ENCODE measurements around the gene TSPAN14.
A peak's percentile ranks its signal among the peaks of the same experiment; 100 is the strongest.
"Not testable (repeated sequence)": the region's sequence is repeated elsewhere in the genome, so short reads cannot be mapped to it uniquely, and the experiment has no call there.

Gene TSPAN14

DNA sequence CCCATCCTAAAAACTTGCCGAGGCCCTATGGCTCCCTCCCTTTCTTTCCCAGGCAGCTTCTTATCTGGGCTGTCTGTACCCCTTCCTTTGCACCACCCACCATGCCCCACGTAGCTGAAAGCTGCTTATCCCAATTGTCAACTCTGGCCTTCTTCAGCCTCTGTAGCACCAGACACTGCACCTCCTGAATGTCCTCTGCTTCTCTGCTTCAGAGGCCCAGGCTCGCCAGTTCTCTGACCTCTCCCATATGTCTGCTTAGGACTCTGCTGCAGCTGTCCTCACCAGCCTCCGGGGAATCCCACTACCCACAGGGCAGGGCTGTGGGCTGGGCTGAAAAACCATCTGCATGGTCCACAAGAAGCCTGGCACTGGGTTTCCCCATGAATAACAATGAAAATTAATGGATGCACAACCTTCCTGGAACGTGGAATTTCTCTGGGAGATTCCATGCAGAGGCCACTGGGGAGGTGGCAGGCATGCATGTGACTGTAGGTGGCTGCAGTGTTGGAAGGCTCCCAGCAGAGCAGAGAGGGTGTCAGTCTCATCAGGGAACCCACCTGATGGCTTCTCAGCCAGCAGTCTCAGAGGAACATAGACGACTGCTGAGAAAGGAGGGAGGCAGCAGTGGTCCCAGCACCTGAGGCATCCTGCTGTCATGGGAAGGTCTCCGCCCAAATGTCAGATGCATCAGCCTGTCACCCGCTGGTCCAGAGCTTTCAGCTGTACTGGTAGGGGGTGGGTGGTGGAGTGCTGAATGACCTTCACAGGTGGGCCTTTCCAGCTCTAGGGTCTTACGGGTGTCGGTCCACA lies 66.8 kb downstream of the TSPAN14 start:
- DNase-seq (ENCODE audit: insufficient read length, low spot score) = no peak

GRCh38 chr10:80522756-80523363 lies 68.8 kb downstream of the TSPAN14 start:
- FAIRE-seq = no peak
- DNase-seq (ENCODE audit: insufficient read length, low spot score) = no peak

More for the DNA sequence above, 66.8 kb downstream of the TSPAN14 start:
- no peak for FAIRE-seq

DNA sequence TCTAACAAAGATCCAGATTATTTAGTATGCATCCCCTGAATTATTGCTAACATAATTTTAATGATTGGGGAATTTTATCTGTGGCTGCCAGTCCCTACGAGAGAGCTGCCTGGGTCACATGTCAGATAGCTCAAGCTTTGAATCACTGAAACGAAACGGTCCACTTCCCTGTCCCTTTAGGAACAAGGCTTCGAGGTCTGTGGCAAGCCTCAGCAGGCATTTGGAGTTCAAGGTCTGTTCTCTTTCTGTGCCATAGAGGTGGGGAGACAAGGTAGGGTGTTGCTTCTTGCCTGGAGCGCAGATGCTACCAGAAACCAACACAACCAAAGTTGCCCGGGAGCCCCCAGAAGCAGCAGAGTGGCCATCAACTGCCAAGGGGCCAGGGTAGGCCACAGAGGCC lies 69.7 kb downstream of the TSPAN14 start:
- FAIRE-seq (no peak), DNase-seq (ENCODE audit: insufficient read length, low spot score) (no peak)

GRCh38 chr10:80524190-80524909 lies 70.2 kb downstream of the TSPAN14 start:
- DNase-seq (ENCODE audit: insufficient read length, low spot score) (no peak), FAIRE-seq (no peak)

- no peak for DNase-seq (ENCODE audit: insufficient read length, low spot score)
- FAIRE-seq = no peak
Observed at GRCh38 chr10:80526218-80526617, 72.1 kb downstream of the TSPAN14 start.

GRCh38 chr10:80526742-80527141 lies 72.6 kb downstream of the TSPAN14 start:
- FAIRE-seq = no peak
- DNase-seq (ENCODE audit: insufficient read length, low spot score) = no peak

DNA sequence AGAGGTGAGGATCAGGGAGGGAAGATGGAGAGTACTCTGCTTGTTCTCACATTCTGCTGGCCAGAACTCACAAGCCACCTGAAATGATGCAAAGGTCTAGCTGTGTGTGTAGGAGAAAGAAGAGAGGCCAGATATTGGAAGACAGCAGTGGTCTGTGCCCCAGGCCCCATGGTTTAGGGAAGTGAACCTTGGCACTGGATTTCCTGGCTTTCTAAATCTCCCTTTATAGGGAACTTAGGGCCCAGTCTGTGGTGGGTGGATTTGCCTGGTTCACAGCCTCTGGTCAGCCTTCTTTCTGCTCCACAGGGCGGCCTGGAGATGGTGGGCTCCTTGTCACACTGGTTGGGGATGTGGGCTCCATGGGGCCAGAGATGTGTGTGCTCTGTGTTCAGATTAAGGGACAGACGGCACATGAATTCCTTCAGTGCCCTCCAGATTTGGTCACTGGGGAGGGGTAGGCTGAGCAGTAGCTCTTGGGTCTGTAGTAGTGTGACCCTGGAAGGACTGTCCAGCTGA lies 74.1 kb downstream of the TSPAN14 start:
- no peak for FAIRE-seq
- no peak for DNase-seq (ENCODE audit: insufficient read length, low spot score)

DNA sequence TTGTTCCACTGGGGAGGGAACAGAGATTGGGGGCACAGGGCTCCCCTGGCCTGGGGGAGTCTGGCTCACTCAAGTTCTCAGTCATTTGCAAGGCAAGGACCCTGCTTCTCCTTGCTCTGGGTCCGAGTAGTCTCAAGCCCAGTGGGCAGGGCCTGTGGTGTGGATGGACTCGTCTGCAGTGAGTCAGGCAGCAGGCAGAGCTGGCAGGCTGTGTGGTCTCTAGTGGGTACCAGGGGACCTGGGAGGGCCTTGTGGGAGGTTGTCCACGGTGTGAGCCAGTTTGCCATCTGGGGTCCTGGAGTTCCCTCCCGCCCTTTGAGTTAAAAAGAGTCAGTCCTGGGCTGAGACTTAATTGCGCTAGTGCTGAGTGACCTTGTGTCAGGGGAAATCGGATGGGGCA lies 74.8 kb downstream of the TSPAN14 start:
- no peak for DNase-seq (ENCODE audit: insufficient read length, low spot score)

GRCh38 chr10:80529604-80530003 lies 75.5 kb downstream of the TSPAN14 start:
- FAIRE-seq (no peak), DNase-seq (ENCODE audit: insufficient read length, low spot score) (no peak)

More for the DNA sequence above, 74.8 kb downstream of the TSPAN14 start:
- FAIRE-seq = no peak

DNA sequence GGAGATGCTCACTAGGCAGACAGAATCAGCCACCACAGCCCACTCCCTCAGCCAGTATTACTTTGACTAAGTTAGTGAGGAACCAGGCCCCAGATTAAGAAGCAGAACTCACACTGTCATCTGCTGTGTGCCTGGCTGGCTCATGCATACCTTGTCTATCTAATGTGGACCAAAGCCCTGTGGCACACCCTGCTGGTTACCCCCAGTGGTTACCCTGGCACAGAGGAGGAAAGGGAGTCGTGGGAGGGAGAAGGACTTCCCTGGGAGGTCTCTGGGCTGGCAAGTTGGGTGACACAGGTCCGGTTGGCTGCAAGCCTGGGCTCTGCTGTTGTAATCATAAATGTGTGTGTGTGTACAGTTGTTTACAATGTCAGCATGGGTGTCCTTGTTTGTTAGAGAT lies 76.1 kb downstream of the TSPAN14 start:
- peak; percentile 58 for DNase-seq (ENCODE audit: insufficient read length, low spot score)
- FAIRE-seq = no peak

GRCh38 chr10:80530816-80531215 lies 76.7 kb downstream of the TSPAN14 start:
- FAIRE-seq = no peak
- no peak for DNase-seq (ENCODE audit: insufficient read length, low spot score)

DNA sequence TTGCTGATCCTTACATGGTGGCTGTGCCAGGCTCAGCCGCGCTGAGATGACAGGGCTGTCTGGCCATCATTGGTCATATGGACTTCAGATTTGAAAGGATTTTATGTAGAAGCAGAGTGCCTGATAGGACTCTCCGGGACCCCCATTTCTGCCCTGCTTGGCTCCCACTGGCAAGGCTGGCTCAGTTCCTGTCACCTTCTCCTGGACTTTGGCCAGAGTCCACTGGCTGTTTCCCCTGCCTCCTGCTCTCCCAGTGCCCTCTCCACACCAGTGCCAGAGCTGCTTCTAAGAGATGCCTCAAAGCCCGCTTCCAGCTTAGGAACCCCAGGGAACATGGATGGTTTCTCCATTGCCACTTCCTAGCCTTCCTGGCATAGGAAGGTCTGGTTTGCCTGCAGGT lies 78.5 kb downstream of the TSPAN14 start:
- no peak for FAIRE-seq

DNA sequence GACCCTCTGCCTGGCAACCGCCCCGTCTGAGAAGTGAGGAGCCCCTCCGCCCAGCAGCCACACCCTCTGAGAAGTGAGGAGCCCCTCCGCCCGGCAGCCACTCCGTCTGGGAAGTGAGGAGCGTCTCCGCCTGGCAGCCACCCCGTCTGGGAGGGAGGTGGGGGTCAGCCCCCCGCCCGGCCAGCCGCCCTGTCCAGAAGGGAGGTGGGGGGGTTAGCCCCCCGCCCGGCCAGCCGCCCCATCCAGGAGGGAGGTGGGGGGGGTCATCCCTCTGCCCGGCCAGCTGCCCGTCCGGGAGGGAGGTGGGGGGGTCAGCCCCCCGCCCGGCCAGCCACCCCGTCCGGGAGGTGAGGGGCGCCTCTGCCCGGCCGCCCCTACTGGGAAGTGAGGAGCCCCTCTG lies 79.9 kb downstream of the TSPAN14 start:
- DNase-seq (ENCODE audit: insufficient read length, low spot score); FAIRE-seq: not testable (repeated sequence)

More for the DNA sequence above, 78.5 kb downstream of the TSPAN14 start:
- no peak for DNase-seq (ENCODE audit: insufficient read length, low spot score)

DNA sequence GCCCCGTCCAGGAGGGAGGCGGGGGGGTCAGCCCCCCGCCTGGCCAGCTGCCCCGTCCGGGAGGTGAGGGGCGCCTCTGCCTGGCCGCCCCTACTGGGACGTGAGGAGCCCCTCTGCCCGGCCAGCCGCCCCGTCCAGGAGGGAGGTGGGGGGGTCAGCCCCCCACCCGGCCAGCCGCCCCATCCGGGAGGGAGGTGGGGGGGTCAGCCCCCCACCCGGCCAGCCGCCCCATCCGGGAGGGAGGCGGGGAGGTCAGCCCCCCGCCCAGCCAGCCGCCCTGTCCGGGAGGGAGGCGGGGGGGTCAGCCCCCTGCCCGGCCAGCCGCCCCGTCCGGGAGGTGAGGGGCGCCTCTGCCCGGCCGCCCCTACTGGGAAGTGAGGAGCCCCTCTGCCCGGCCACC lies 80.5 kb downstream of the TSPAN14 start:
- FAIRE-seq; DNase-seq (ENCODE audit: insufficient read length, low spot score): not testable (repeated sequence)

GRCh38 chr10:80535671-80536360 lies 81.7 kb downstream of the TSPAN14 start:
- FAIRE-seq (no peak), DNase-seq (ENCODE audit: insufficient read length, low spot score) (no peak)

DNA sequence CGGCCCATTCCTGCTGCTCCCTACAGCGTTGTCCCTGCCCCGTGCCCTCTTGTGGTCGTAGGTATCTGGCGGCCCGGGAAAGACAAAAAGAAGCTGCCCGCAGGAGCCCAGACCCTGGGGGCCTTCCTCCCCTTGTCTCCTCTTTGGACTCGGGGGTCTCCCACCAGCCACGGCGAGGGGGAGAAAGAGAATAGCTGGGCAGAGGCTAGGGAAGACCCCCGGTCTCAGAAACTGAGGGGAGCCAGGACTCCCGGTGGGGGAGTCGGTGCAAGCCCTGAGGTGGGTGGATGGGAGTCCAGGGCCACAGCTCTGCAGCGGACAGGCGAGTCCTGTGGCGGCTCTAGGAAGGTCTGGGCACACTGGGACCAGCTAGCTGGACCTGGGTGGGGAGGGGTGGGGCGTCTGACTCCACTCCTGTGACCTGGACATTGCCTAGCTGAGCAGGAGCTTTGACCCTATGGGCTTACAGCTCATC lies 82.3 kb downstream of the TSPAN14 start:
- no peak for DNase-seq (ENCODE audit: insufficient read length, low spot score)
- no peak for FAIRE-seq

- FAIRE-seq = no peak
- DNase-seq (ENCODE audit: insufficient read length, low spot score) = no peak
Observed at GRCh38 chr10:80537086-80537735, 83.1 kb downstream of the TSPAN14 start.

GRCh38 chr10:80537736-80538480 lies 83.8 kb downstream of the TSPAN14 start, which contains the start of gene SH2D4B:
SH2D4B (plus strand) TSS chr10:80537902; CDS start chr10:80538332, 430 bp downstream.
- FAIRE-seq (no peak), DNase-seq (ENCODE audit: insufficient read length, low spot score) (no peak)

GRCh38 chr10:80538481-80539185 lies 84.5 kb downstream of the TSPAN14 start:
- no peak for DNase-seq (ENCODE audit: insufficient read length, low spot score)
- no peak for FAIRE-seq
